Gastroesophageal sphincter (tissue), 4 donors: Measurements from ENCODE around the gene SND1. TPM values are rescaled to one million over a fixed set of nuclear protein-coding genes. Genes with fewer than 3 reads are reported as not detected.

ENCODE experiments used
- ATAC-seq: fragments of 150-250 bp; one replicate; pipeline ENCODE4 v1.9.1; 2016; ENCODE audit warnings: mild to moderate bottlenecking, moderate library complexity
- H3K27ac ChIP-seq, 4 donors: fragments of 200-600 bp; sonication (generic) in 3 of 4; 1 replicate in 3 of 4; 2 replicates in 1 of 4; pipeline ENCODE4 v1.5.1; 2016 to 2019
- H3K27me3 ChIP-seq: fragments of 200-600 bp; sonication (generic); one replicate; pipeline ENCODE4 v1.5.1; 2019
- H3K36me3 ChIP-seq, 2 donors: fragments of 200-600 bp; sonication (generic); one replicate each; pipeline ENCODE4 v1.5.1; 2019; ENCODE audit warnings: control low read depth in 1 of 2
- H3K4me1 ChIP-seq, 3 donors: fragments of 200-600 bp; sonication (generic); 1 replicate in 2 of 3; 2 replicates in 1 of 3; pipeline ENCODE4 v1.5.1; 2016 to 2019; ENCODE audit warnings: control low read depth in 2 of 3
- H3K4me3 ChIP-seq, 2 donors: fragments of 200-600 bp; sonication (generic); one replicate each; pipeline ENCODE4 v1.5.1; 2019; ENCODE audit warnings: mild to moderate bottlenecking in 1 of 2, moderate library complexity in 1 of 2
- H3K9me3 ChIP-seq, 3 donors: fragments of 200-600 bp; sonication (generic); one replicate each; pipeline ENCODE4 v1.5.1; 2017 to 2019; ENCODE audit warnings: control low read depth in 2 of 3
- EP300 ChIP-seq: sonication (generic); formaldehyde crosslinking; IDR thresholded peaks from one replicate; pipeline ENCODE4 v1.6.1; 2017; ENCODE audit warnings: antibody characterized with exemption, mild to moderate bottlenecking
- POLR2A ChIP-seq, 2 donors: fragments of 450-650 bp; IDR thresholded peaks; one replicate each; pipeline ENCODE4 v1.6.1; 2017; ENCODE audit warnings: antibody characterized with exemption in 2 of 2, mild to moderate bottlenecking in 2 of 2, moderate library complexity in 1 of 2
- POLR2AphosphoS5 ChIP-seq: sonication (generic); formaldehyde crosslinking; IDR thresholded peaks from one replicate; pipeline ENCODE4 v1.6.1; 2017; ENCODE audit warnings: antibody characterized with exemption
- WGBS, 2 donors: methylation state at CpG; one replicate each; pipeline ENCODE4 v1.1.5; 2018; ENCODE audit warnings: low coverage in 1 of 2; 5-methylcytosine and 5-hydroxymethylcytosine counted together
- total RNA-seq, 4 donors: library from RNA; depleted of rRNA; stranded (reverse); fragments of >200 nt; gene quantifications; one replicate each; pipeline ENCODE4 v1.1.0, GENCODE V29; 2016
- TF ChIP-seq, protein P1 (sequence below), 4 experiments: fragments of 200-600 bp in 2 of 4; fragments of 450-650 bp in 2 of 4; sonication (generic) in 1 of 4; IDR thresholded peaks; one replicate each; pipeline ENCODE4 v1.5.1; 2017 to 2019; ENCODE audit warnings: antibody characterized with exemption in 4 of 4, mild to moderate bottlenecking in 2 of 4, moderate library complexity in 2 of 4

The SND1 gene
- total RNA-seq, 4 donors from 2014 or later: 97.1 to 119 (median 103) TPM

DNA sequence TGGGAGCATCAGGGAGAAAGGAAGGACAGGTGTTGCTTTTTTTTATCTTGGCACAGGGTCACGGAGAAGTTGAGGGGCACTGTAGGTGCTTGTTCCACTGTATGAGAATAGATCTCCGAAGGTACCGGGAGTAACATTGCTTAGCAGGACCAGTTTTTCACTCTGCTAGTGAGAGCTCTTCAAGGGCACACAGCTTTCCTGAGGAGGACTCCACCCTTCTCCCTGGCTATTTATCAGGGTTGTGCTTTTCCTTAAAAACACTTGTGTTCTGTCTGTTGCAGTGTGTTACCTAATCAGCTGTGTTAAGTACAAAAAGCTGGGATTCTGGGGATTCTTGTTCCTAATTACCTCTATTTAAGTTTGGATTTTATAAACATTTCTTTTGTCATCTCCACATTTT lies 160.5 kb downstream of the SND1 start:
- ATAC-seq: no peak
- Histone ChIP-seq H3K27me3 (no peaks in the 10 kb centered on the region), H3K9me3 (no peaks in the 10 kb centered on the region), H3K36me3 (peaks cover 0 to 15% of the 10 kb centered on the region in 2 donors), H3K27ac (no peak overlapping the region), H3K4me1 (peaks cover 0 to 20% (median 8%) of the 10 kb centered on the region in 3 donors), H3K4me3 (no peak overlapping the region)
- WGBS, 2 donors: 76% methylated on average over 3 of the region's 3 CpGs; no CpG with 5 or more reads in 1 of the 2 donors
- TF ChIP-seq, protein P1, sequence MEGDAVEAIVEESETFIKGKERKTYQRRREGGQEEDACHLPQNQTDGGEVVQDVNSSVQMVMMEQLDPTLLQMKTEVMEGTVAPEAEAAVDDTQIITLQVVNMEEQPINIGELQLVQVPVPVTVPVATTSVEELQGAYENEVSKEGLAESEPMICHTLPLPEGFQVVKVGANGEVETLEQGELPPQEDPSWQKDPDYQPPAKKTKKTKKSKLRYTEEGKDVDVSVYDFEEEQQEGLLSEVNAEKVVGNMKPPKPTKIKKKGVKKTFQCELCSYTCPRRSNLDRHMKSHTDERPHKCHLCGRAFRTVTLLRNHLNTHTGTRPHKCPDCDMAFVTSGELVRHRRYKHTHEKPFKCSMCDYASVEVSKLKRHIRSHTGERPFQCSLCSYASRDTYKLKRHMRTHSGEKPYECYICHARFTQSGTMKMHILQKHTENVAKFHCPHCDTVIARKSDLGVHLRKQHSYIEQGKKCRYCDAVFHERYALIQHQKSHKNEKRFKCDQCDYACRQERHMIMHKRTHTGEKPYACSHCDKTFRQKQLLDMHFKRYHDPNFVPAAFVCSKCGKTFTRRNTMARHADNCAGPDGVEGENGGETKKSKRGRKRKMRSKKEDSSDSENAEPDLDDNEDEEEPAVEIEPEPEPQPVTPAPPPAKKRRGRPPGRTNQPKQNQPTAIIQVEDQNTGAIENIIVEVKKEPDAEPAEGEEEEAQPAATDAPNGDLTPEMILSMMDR (IDR thresholded peaks at IDR 0.05): no peak
- TF ChIP-seq POLR2A (IDR thresholded peaks at IDR 0.05) (no peak), POLR2AphosphoS5 (no peak), EP300 (no peak)

DNA sequence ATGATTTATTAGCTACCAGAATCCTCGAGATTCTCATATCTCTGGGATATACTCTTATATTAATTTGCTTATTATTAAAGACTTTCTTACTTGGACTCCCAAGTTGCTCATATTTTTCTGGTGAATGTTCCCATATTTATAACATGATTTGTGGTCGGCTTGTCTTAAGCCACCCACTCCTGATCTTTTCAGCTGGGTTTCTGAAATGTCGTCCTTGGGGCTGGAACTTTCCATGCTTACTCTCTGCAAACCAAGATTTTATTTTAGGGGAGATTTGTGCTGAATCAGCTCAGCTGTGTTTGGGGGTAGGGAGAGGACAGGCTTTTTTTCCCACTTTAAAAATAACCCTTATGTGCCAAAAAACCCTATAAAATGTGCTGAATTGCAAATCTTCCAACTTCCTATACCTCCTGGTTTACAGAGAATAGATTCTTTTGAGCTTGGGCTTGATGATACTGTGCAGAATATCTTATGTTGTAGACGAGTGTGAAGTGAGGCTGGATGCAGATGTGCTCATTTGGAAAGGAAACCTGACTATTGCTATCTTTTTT lies 162.1 kb downstream of the SND1 start:
- ATAC-seq: no peak
- no peaks in the 10 kb centered on the region for H3K9me3 ChIP-seq
- TF ChIP-seq EP300: no peak
- no peak for TF ChIP-seq POLR2AphosphoS5
- TF ChIP-seq, protein P1 (IDR thresholded peaks at IDR 0.05): no peak
- no peak for TF ChIP-seq POLR2A (IDR thresholded peaks at IDR 0.05)
- no peak overlapping the region for H3K27ac ChIP-seq
- 41 to 63% methylated on average over 4 of the region's 4 CpGs for WGBS, 2 donors
- H3K36me3 ChIP-seq: no peaks in the 10 kb centered on the region
- H3K27me3 ChIP-seq: no peaks in the 10 kb centered on the region
- H3K4me3 ChIP-seq: no peak overlapping the region
- H3K4me1 ChIP-seq: peaks cover 0 to 20% (median 8%) of the 10 kb centered on the region in 3 donors

DNA sequence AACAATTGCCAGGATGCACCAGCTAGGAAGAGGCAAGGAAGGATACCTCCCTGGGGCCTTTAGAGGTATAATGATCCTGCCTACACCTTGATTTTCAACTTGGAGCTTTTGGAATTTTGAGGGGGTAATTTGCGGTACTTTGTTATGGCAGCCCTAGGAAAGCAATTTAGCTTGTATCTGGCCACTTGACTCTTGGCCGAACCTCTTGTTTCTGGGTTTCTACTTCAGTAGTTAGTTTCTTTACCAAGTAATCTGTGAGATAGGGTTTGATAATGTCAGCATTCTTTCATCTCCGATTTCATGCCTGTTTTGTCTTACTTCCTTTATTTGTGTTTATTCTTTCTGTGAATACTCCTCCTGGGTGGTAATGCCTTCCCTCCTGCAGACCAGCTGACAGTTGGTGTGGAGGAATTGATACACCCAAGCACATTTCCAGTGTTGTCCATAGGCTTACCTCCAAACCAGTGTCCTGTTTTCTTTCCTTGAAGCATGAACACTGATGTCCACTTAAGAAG lies 163.7 kb downstream of the SND1 start:
- WGBS, 2 donors: 93 to 95% methylated on average over 3 of the region's 3 CpGs
- TF ChIP-seq EP300: no peak
- TF ChIP-seq, protein P1 (IDR thresholded peaks at IDR 0.05): no peak
- no peak for TF ChIP-seq POLR2AphosphoS5
- TF ChIP-seq POLR2A (IDR thresholded peaks at IDR 0.05): no peak
- Histone ChIP-seq H3K4me1 (peaks cover 0 to 20% (median 8%) of the 10 kb centered on the region in 3 donors), H3K27me3 (no peaks in the 10 kb centered on the region), H3K36me3 (no peaks in the 10 kb centered on the region), H3K27ac (no peak overlapping the region), H3K9me3 (no peaks in the 10 kb centered on the region), H3K4me3 (no peak overlapping the region)
- no peak for ATAC-seq

DNA sequence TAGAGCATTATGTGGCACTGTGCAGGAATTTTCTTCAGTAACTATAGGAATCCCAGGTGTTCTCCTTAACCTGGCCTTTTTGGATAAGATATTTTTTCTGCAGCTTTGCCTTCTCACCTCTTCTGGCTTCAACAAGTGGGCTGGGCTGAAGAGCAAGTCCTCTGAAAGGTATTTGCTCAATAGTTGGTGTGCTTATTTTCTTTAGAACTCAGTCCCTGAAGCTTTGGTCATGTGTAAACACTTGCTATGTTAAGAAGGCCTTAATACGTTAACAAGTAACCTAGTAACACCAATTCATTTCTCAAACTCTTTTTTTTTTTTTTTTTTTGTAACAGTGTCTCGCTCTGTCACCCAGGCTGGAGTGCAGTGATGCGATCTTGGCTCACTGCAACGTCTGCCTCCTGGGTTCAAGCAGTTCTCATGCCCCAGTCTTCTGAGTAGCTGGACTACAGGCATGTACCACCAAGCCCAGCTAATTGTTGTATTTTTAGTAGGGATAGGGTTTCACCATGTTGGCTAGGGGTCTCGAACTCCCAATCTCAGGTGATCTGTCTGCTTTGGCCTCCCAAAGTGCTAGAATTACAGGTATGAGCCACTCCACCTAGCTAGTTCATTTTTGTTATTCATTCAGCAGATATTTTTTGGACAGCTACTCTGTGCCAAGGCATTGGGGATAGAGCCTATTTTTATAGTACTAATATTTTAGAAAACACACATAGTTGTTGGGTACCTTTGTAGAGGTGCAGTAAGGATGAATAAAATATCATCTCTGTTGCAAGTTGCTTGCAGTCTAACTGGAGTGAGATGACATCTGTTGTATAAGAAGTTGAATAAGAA lies 164.6 kb downstream of the SND1 start:
- Histone ChIP-seq H3K27me3 (no peaks in the 10 kb centered on the region), H3K4me1 (peaks cover 0 to 20% (median 8%) of the 10 kb centered on the region in 3 donors), H3K4me3 (no peak overlapping the region), H3K27ac (no peak overlapping the region), H3K9me3 (no peaks in the 10 kb centered on the region), H3K36me3 (no peaks in the 10 kb centered on the region)
- WGBS, 2 donors: 79 to 87% methylated on average over 4 to 5 of the region's 5 CpGs
- no peak for ATAC-seq
- TF ChIP-seq POLR2AphosphoS5: no peak
- TF ChIP-seq, protein P1 (IDR thresholded peaks at IDR 0.05): no peak
- TF ChIP-seq POLR2A (IDR thresholded peaks at IDR 0.05): no peak
- TF ChIP-seq EP300: no peak
